MM.1S (cell line): ENCODE results near the gene FOXQ1.

Source experiments
- EZH2phosphoT487 ChIP-seq: fragments of 300-600 bp; sonication (generic); IDR thresholded peaks from 2 replicates; pipeline ENCODE4 v1.6.1; 2018; ENCODE audit warnings: antibody characterized with exemption, low read length
- TF ChIP-seq, protein P1 (sequence below): fragments of 300-600 bp; sonication (generic); IDR thresholded peaks from 2 replicates; pipeline ENCODE4 v1.5.1; 2016; ENCODE audit warnings: antibody characterized with exemption, low read length, mixed read lengths

DNA sequence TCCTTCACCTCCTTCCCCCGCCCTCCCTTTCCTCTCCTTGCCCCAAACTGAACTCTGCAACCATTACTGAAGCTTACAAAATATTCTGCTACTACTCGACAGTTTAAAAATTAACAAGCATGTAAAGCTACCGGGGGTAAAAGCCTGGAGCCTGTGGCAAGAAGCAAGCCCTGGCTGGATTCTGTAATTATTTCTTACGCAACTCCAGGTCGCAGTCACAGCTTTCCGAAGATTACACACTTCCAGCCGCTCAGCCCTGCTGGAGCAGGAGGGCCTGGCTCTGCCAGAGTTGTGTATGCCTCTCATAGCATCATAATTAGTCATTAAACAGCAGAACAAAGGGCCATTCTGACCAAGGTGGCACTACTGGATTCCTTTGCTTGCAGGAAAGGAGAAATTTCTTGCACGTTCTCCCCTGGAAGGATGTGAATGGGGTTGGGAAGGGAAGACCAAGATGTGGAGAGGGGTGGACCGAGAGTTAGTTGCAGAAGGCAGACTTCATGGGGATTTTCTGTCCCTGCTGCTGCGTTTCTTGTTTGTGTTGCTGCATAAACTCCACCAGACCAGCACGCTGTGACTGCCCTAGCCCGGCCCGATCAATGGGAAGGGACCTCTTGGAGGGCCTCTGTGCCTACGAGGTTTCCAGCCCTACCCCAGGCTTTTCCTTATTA lies 23.6 kb downstream of the FOXQ1 start:
- TF ChIP-seq, protein P1, sequence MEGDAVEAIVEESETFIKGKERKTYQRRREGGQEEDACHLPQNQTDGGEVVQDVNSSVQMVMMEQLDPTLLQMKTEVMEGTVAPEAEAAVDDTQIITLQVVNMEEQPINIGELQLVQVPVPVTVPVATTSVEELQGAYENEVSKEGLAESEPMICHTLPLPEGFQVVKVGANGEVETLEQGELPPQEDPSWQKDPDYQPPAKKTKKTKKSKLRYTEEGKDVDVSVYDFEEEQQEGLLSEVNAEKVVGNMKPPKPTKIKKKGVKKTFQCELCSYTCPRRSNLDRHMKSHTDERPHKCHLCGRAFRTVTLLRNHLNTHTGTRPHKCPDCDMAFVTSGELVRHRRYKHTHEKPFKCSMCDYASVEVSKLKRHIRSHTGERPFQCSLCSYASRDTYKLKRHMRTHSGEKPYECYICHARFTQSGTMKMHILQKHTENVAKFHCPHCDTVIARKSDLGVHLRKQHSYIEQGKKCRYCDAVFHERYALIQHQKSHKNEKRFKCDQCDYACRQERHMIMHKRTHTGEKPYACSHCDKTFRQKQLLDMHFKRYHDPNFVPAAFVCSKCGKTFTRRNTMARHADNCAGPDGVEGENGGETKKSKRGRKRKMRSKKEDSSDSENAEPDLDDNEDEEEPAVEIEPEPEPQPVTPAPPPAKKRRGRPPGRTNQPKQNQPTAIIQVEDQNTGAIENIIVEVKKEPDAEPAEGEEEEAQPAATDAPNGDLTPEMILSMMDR: no peak
- TF ChIP-seq EZH2phosphoT487: no peak
